Stimulated activated naive B cell treated with anti-CD40 and anti-IgM and Interleukin-4, amounts not matched to agents 10 μg/mL and 1 μg/mL and 100 μg/mL, for 72 hours (primary cell): Measurements from ENCODE around the gene RAP1A.
"Not testable (repeated sequence)": the region's sequence is repeated elsewhere in the genome, so short reads cannot be mapped to it uniquely, and the experiment has no call there.

ENCODE experiments used
- ATAC-seq, 2 donors: fragments of 150-1000 bp; cut with Tn5 transposase; replicated peaks; 2 replicates each; pipeline ENCODE4 v1.10.0; 2021; ENCODE audit warnings: moderate library complexity in 1 of 2
- DNase-seq: peaks from one replicate; pipeline ENCODE4 v3.0.0; 2021
- H3K27ac Mint-ChIP-seq: one replicate; pipeline ENCODE4 v1.8.0; 2022; ENCODE audit warnings: mild to moderate bottlenecking, mixed read lengths
- H3K27me3 Mint-ChIP-seq, 2 donors: one replicate each; pipeline ENCODE4 v1.8.0; 2022; ENCODE audit warnings: mixed read lengths in 2 of 2
- H3K36me3 Mint-ChIP-seq, 2 donors: one replicate each; pipeline ENCODE4 v1.8.0; 2022; ENCODE audit warnings: mixed read lengths in 2 of 2, mild to moderate bottlenecking in 1 of 2
- H3K4me1 Mint-ChIP-seq, 2 donors: one replicate each; pipeline ENCODE4 v1.8.0; 2022; ENCODE audit warnings: mixed read lengths in 2 of 2, mild to moderate bottlenecking in 1 of 2
- H3K4me3 Mint-ChIP-seq, 2 donors: one replicate each; pipeline ENCODE4 v1.8.0; 2022; ENCODE audit warnings: mild to moderate bottlenecking in 2 of 2, mixed read lengths in 2 of 2, moderate library complexity in 1 of 2
- H3K9me3 Mint-ChIP-seq, 2 donors: one replicate each; pipeline ENCODE4 v1.8.0; 2022; ENCODE audit warnings: mixed read lengths in 2 of 2, mild to moderate bottlenecking in 1 of 2

Gene RAP1A

DNA sequence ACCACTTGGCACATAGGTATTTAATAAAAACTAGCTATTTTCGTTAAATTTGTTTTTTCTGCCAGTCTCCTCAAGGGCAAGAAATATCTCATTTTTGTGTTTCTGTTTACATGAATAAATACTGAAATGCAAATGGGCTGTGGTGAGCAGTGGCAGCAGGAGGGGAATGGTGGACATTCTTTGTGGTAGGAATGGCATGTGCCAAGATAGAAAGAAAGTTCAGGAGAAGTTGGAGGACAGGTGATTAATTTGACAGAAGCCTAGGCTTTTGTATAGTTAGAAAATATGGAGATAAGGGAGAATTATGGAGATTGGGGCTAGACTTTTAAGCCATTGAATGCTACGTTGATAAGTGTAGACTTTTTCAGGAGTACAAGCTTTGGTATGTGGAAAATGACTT is 8.6 kb downstream of the RAP1A start:
- no peaks in the 10 kb centered on the region for H3K27me3 Mint-ChIP-seq
- peak overlapping the region; percentile 53 to 57 for H3K4me3 Mint-ChIP-seq
- ATAC-seq (no peak), DNase-seq (no peak)
- H3K4me1 Mint-ChIP-seq: peaks cover 31 to 64% of the 10 kb centered on the region in 2 donors
- peak overlapping the region; percentile 43 for H3K27ac Mint-ChIP-seq
- peaks cover 33 to 42% of the 10 kb centered on the region in 2 donors for H3K36me3 Mint-ChIP-seq
- H3K9me3 Mint-ChIP-seq: peaks cover 0 to 2% of the 10 kb centered on the region in 2 donors

DNA sequence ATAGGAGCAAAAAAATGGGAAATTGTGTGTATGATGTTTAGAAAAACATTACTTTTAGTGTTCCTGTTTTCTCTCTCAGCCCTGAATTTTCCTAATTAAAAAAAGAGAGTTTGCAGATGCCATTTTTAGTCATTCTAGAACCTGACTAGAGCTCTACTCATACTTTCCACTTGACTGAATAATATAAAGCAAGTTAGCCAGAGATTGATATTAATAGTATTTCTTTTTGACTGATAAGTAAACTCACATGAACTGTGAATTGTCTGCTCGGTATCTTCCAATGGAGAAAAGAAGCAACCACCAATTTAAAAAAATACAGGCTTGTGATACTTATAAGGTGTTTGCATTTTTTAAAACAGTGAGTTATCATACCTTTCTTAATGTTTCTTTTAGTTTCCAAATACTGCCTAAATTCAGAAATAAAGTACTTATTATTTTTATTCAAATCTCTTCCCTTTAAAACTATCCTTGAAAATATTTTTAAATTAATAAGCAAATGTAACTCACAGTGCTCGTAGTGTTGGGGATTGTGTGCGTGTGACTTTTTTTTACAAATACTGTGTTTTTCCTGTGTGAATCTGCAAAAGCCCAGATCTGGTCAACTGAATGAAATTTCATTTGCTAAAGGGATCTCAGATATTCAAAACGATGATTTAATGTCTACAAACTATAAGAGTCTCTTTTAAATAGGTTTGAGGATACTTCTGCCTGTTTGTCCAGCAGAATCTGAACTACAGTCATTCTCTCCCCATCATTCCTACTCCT is 9.8 kb downstream of the RAP1A start:
- H3K27ac Mint-ChIP-seq: peak overlapping the region; percentile 39
- ATAC-seq (peak; percentile 55 to 73), DNase-seq (no peak)
- H3K27me3 Mint-ChIP-seq: no peaks in the 10 kb centered on the region
- peak overlapping the region; percentile 43 to 44 for H3K4me3 Mint-ChIP-seq
- peaks cover 0 to 2% of the 10 kb centered on the region in 2 donors for H3K9me3 Mint-ChIP-seq
- peaks cover 29 to 38% of the 10 kb centered on the region in 2 donors for H3K36me3 Mint-ChIP-seq
- peaks cover 31 to 65% of the 10 kb centered on the region in 2 donors for H3K4me1 Mint-ChIP-seq

DNA sequence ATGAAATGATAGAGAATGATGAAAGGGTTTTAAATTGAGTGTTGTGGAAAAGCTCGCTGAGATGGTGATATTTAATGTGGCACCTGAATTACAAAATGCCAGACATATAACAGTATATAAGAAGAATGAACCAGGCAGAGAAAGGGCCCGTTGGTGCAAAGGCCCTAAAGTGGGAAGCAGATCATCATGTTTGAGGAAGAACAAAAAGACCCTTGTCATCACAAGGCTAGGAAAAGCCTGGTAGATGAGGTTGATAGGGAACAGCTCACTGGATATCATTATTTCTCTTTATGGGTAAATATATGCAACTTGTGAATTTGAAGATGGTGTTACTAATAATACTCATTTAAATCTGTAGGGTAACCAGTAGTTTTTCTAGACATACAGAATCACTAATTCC is 11.0 kb downstream of the RAP1A start:
- H3K4me1 Mint-ChIP-seq: peaks cover 34 to 68% of the 10 kb centered on the region in 2 donors
- peaks cover 31 to 39% of the 10 kb centered on the region in 2 donors for H3K36me3 Mint-ChIP-seq
- H3K9me3 Mint-ChIP-seq: peaks cover 0 to 2% of the 10 kb centered on the region in 2 donors
- no peak for DNase-seq
- H3K4me3 Mint-ChIP-seq: peak overlapping the region; percentile 5 to 14
- no peak overlapping the region for H3K27ac Mint-ChIP-seq
- H3K27me3 Mint-ChIP-seq: no peaks in the 10 kb centered on the region
- ATAC-seq: no peak

DNA sequence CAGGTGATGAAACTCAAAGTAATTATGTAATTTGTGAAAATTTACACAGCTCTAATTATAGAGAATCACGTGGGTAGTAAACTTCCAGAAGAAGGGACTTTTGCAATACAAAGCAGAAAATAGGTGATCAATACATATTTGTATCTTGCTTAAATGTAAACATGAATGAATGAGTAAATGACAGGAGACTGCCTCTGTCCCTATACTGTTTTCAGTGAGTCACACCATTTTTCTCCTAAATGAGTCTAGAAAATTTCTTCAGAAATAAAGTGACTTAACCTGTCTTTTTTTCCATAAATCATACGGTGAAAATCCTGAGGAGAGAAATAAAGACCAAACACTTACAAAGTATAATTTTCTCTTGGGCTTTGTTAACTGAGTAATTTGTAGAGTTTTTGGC is 11.9 kb downstream of the RAP1A start:
- DNase-seq (no peak), ATAC-seq (no peak)
- no peaks in the 10 kb centered on the region for H3K27me3 Mint-ChIP-seq
- H3K36me3 Mint-ChIP-seq: peaks cover 35 to 44% of the 10 kb centered on the region in 2 donors
- H3K9me3 Mint-ChIP-seq: no peaks in the 10 kb centered on the region
- H3K27ac Mint-ChIP-seq: no peak overlapping the region
- peaks cover 36 to 72% of the 10 kb centered on the region in 2 donors for H3K4me1 Mint-ChIP-seq
- no peak overlapping the region for H3K4me3 Mint-ChIP-seq

DNA sequence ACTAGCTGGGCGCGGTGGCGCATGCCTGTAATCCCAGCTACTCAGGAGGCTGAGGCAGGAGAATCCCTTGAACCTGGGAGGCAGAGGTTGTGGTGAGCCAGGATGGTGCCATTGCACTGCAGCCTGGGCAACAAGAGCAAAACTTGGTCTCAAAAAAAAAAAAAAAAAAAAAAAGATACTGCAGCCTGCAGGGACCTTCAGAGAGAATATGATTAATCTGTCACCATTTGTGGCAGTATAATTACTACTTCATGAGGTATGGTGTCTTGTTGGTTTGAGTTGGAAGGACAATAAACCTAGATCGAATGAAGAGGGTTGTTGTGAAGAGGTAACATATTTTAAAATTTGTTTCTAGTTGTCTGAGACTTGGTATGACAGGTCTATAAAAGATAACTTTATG is 13.2 kb downstream of the RAP1A start:
- H3K27me3 Mint-ChIP-seq, H3K9me3 Mint-ChIP-seq, ATAC-seq, DNase-seq, H3K4me3 Mint-ChIP-seq: not testable (repeated sequence)
- H3K36me3 Mint-ChIP-seq: peaks cover 33 to 44% of the 10 kb centered on the region in 2 donors
- peak overlapping the region; percentile 65 for H3K27ac Mint-ChIP-seq
- H3K4me1 Mint-ChIP-seq: peaks cover 36 to 76% of the 10 kb centered on the region in 2 donors

DNA sequence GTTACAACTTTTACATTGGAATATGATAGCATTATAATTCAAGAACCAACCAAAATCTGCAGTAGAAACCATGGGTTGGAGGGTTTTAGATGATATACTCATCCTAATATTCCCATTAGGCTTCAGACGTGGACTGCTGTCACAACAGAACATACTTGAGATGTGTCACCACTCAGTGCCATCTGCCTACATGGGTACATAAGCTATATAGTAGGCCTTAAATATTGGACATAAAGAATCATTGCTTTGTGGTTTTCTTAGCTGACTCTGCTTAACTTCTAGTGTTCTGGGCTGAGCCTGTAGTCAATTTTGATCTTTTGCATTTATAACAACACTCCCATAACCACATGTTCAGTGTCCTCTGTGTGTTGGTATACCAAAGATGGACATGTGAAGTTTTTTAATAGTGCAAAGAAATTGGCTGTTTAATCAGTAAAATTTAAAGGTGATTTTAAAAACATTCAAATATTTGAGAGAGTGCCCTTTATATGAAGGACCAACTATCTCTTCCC is 14.2 kb downstream of the RAP1A start:
- H3K27ac Mint-ChIP-seq: no peak overlapping the region
- H3K4me3 Mint-ChIP-seq: no peak overlapping the region
- H3K9me3 Mint-ChIP-seq: no peaks in the 10 kb centered on the region
- ATAC-seq: no peak
- peaks cover 29 to 43% of the 10 kb centered on the region in 2 donors for H3K36me3 Mint-ChIP-seq
- no peak for DNase-seq
- peaks cover 37 to 75% of the 10 kb centered on the region in 2 donors for H3K4me1 Mint-ChIP-seq
- no peaks in the 10 kb centered on the region for H3K27me3 Mint-ChIP-seq

DNA sequence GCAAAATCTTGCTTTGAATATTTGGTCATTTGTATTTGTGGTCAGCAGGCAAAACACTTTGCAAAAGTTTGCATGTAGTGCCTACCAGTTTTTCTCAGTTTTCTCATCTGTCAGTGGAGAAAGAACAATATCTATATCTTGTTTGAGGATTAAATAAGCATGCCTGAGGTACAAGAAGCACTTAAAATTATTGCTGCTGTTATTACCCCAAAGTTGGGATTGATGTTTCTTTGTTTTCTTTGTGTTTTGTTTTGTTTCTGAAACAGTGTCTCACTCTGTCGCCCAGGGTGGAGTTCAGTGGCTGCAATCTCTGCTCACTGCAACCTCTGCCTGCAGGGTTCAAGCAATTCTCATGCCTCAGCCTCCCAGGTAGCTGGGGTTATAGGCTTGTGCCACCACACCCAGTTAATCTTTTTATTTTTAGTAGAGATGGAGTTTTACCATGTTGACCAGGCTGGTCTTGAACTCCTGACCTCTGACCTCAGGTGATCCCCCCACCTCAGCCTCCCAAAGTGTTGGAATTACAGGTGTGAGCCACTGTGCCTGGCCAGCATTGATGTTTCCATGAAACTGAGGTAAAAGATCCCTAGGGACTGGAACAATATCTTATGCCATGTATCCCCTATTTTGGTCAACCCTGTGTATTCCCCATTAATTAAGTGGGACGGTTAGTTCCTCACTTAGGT is 15.9 kb downstream of the RAP1A start:
- DNase-seq (no peak), ATAC-seq (no peak)
- H3K27ac Mint-ChIP-seq: peak overlapping the region; percentile 37
- H3K9me3 Mint-ChIP-seq: no peaks in the 10 kb centered on the region
- no peaks in the 10 kb centered on the region for H3K27me3 Mint-ChIP-seq
- H3K4me1 Mint-ChIP-seq: peaks cover 31 to 65% of the 10 kb centered on the region in 2 donors
- peaks cover 26 to 40% of the 10 kb centered on the region in 2 donors for H3K36me3 Mint-ChIP-seq
- H3K4me3 Mint-ChIP-seq: no peak overlapping the region

DNA sequence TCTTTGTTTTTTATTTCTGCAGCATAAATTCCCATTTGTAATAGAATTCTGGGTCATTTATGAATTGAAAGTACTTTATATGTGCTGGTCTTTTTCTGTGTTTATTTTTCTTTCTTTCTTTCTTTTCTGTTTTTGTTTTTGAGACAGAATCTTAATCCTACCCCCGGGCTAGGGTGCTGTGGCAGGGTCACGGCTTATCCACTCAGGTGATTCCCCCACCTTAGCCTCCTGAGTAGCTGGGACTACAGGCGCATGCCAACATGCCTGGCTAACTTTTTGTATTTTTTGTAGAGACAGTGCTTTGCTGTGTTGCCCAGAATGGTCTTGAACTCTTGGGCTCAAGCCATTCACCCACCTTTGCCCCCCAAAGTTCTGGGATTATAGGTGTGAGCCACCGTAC is 18.7 kb downstream of the RAP1A start:
- peak in 1 of 2 donors; percentile 43 for ATAC-seq
- Mint-ChIP-seq H3K27ac (peak overlapping the region; percentile 16), H3K4me3 (peak overlapping the region; percentile 15 to 42), H3K27me3 (no peaks in the 10 kb centered on the region), H3K9me3 (peaks cover 0 to 1% of the 10 kb centered on the region in 2 donors), H3K36me3 (peaks cover 24 to 41% of the 10 kb centered on the region in 2 donors), H3K4me1 (peaks cover 23 to 43% of the 10 kb centered on the region in 2 donors)
- no peak for DNase-seq

DNA sequence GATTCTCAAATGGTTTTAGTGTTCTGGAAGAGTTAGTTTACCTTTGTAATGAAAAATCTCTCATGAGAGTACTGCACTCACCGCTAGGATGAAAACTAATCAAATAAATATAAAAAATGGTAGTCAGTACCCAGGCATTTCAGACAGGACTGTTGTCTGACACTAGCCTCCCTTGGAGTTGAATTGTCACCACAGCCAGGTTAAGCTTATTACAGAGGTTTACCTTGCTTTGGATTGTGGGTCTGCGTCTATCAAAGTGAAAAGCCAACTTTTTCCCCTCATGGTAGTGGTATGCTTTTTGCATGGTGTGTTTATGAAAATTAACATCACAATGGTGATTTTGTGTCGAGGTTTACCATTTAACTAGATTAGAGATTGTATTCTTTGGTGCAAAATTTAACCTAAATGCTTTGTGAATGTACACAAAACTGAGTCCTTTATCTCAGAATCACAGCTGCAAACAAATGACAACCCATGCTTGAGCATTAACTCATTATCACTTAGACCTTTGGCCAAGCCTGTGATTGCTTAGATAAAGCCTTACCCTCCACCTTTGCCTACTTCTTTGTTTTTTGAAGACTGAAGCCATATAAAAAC is 20.1 kb downstream of the RAP1A start:
- DNase-seq (no peak), ATAC-seq (no peak)
- peaks cover 0 to 3% of the 10 kb centered on the region in 2 donors for H3K9me3 Mint-ChIP-seq
- H3K36me3 Mint-ChIP-seq: peaks cover 34 to 52% of the 10 kb centered on the region in 2 donors
- H3K4me1 Mint-ChIP-seq: peaks cover 26 to 48% of the 10 kb centered on the region in 2 donors
- H3K4me3 Mint-ChIP-seq: no peak overlapping the region
- H3K27me3 Mint-ChIP-seq: no peaks in the 10 kb centered on the region
- no peak overlapping the region for H3K27ac Mint-ChIP-seq

DNA sequence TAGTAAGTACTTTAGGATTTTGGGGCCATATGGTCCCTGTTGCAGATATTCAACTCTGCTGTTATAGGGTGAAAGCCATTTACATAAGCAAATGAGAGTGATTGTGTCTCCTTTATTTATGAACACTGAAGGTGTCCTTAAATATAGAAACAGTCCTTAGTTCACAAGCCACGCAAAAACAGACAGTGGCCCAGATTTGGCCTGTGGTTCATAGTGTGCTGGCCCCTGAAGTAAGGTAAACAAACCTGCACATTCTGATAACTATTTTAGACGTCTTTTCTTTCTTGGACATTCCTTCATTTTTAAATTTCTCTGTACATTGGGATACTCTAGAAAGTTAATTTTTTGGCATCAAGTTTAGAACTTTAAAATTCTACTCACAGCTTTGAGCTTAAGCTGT is 23.5 kb downstream of the RAP1A start:
- Mint-ChIP-seq H3K27me3 (no peaks in the 10 kb centered on the region), H3K27ac (no peak overlapping the region), H3K4me3 (no peak overlapping the region), H3K4me1 (peaks cover 31 to 55% of the 10 kb centered on the region in 2 donors), H3K36me3 (peaks cover 40 to 59% of the 10 kb centered on the region in 2 donors), H3K9me3 (peaks cover 3% of the 10 kb centered on the region in 2 donors)
- ATAC-seq: no peak
- DNase-seq: no peak

DNA sequence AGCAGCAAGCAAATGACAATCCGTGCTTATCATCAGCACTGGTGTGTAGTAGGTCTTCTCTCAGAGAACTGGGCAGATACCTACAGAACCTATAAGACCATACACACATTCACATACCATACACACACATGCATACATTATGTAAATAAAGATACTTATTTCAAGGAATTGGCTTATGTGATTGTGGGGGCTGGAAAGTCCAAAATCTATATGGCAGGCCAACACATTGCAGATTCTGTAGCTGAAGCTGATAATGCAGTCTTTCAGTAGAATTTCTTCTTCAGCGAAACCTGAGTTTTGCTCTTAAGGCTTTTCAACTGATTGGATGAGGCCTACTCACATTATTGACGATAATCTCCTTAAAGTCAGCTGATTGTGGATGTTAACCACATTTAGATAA is 24.1 kb downstream of the RAP1A start:
- Mint-ChIP-seq H3K27me3 (no peaks in the 10 kb centered on the region), H3K4me1 (peaks cover 31 to 56% of the 10 kb centered on the region in 2 donors), H3K27ac (no peak overlapping the region), H3K4me3 (no peak overlapping the region), H3K9me3 (peaks cover 3 to 6% of the 10 kb centered on the region in 2 donors), H3K36me3 (peaks cover 45 to 61% of the 10 kb centered on the region in 2 donors)
- ATAC-seq (no peak), DNase-seq (no peak)

DNA sequence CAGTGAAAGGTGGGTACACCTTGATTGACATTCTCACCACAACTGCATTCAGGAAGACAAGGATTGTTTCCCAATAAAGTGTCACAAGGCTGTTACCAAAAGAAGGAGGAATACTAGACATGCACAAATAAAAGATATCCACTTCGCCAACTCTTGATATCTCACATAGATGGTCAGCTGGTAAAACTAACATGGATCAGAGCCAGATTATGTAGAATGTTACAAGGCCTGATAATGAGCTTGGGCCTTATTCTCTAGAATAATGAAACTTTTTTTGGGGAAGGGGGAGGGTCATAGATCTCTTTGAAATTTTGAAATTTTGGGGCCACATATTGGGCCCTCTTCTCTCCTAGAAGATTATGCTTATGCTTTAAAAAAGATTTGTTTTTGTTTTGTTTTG is 24.9 kb downstream of the RAP1A start:
- H3K9me3 Mint-ChIP-seq: peaks cover 5 to 11% of the 10 kb centered on the region in 2 donors
- no peak for ATAC-seq
- peak overlapping the region; percentile 20 for H3K27ac Mint-ChIP-seq
- no peak for DNase-seq
- H3K36me3 Mint-ChIP-seq: peaks cover 50 to 67% of the 10 kb centered on the region in 2 donors
- peak overlapping the region in 1 of 2 donors; percentile 13 for H3K4me3 Mint-ChIP-seq
- H3K4me1 Mint-ChIP-seq: peaks cover 37 to 59% of the 10 kb centered on the region in 2 donors
- H3K27me3 Mint-ChIP-seq: no peaks in the 10 kb centered on the region

DNA sequence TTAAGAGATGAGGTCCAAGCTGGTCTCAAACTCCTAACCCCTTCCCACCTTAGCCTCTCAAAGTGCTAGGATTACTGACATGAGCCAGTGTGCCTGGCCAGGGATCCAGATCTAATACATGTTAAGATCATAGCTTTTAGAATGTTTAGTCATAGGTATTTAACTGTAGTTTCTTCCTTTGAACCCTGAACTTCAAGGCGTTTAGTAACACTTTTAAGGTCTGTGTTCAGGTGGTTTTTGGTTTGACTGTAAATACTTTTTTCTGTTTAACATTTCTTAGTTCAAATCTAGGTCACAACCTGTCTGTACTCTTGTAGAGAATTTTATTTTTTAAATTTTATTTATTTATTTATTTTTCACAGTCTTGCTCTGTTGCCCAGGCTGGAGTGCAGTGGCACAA is 28.1 kb downstream of the RAP1A start:
- peaks cover 5 to 11% of the 10 kb centered on the region in 2 donors for H3K9me3 Mint-ChIP-seq
- H3K4me3 Mint-ChIP-seq: no peak overlapping the region
- ATAC-seq: no peak
- no peak overlapping the region for H3K27ac Mint-ChIP-seq
- peaks cover 51 to 68% of the 10 kb centered on the region in 2 donors for H3K36me3 Mint-ChIP-seq
- H3K4me1 Mint-ChIP-seq: peaks cover 33 to 67% of the 10 kb centered on the region in 2 donors
- DNase-seq: no peak
- no peaks in the 10 kb centered on the region for H3K27me3 Mint-ChIP-seq

DNA sequence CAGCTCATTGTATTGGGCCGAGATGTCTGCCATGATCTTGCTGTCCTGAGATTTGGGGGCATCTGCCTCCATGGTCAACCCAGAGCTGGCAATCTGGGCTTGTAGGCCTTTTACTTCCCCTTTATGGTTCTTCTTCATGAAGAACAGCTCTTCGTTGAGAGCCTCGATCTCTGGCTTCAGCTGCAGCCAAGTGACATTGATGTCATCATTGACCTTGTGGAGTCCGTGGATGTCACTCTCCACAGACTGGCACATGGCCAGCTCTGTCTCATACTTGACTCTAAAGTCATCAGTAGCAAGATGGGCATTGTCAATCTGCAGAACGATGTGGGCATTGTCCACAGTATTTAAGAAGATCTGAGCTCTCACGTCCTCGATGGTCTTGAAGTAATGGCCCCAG is 29.2 kb downstream of the RAP1A start:
- Mint-ChIP-seq H3K9me3 (peaks cover 3 to 11% of the 10 kb centered on the region in 2 donors), H3K4me3 (peak overlapping the region; percentile 21 to 25), H3K27me3 (no peaks in the 10 kb centered on the region), H3K27ac (peak overlapping the region; percentile 84), H3K4me1 (peaks cover 35 to 68% of the 10 kb centered on the region in 2 donors), H3K36me3 (peaks cover 50 to 67% of the 10 kb centered on the region in 2 donors)
- DNase-seq (no peak), ATAC-seq (no peak)
